ENCODE data around the gene ADNP. TPM values are rescaled to one million over a fixed set of nuclear protein-coding genes. Genes with fewer than 3 reads are reported as not detected.

The ADNP gene
- total RNA-seq, 1 donor from 2014 or later: 139 TPM

DNA sequence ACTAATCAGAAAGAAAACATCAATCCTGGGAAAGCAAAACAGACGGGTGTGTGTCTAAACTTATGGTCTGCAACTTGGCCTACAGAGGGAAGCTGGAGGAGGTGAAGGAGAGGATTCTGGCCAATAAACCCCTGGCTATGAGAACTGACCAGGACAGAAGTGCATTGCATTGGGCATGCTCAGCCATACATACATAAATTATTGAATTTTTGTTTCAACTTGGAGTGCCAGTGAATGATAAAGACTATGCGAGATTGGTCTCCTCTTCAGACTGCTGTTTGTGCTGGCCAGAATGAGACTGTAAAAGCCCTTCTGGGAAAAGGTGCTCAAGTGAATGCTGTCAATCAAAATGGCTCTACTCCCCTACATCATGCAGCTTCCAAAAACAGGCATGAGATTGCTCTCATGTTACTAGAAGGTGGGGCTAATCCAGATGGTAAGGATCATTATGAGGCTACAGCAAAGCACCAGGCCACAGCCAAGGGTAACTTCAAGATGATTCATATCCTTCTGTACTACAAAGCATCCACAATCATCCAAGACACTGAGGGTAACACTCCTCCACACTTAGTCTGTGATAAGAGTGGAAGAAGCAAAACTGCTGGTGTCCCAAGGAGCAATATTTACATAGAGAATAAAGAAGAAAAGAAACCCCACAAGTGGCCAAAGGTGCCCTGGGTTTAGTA is 17.4 kb downstream of the ADNP start:
- H3K27me3 Mint-ChIP-seq (ENCODE audit: unreplicated experiment): no peaks in the 10 kb centered on the region
- no peak overlapping the region for H3K4me3 Mint-ChIP-seq (ENCODE audit: unreplicated experiment)
- H3K9me3 Mint-ChIP-seq (ENCODE audit: unreplicated experiment): peaks cover 2% of the 10 kb centered on the region
- no peaks in the 10 kb centered on the region for H3K36me3 Mint-ChIP-seq (ENCODE audit: unreplicated experiment)
- DNase-seq: no peak
- H3K27ac Mint-ChIP-seq (ENCODE audit: unreplicated experiment): peak overlapping the region; percentile 59
- peaks cover 52% of the 10 kb centered on the region for H3K4me1 Mint-ChIP-seq (ENCODE audit: low read depth, unreplicated experiment)
- no peak for TF ChIP-seq CTCF (IDR thresholded peaks at IDR 0.05; ENCODE audit: partially characterized antibody, unreplicated experiment)

DNA sequence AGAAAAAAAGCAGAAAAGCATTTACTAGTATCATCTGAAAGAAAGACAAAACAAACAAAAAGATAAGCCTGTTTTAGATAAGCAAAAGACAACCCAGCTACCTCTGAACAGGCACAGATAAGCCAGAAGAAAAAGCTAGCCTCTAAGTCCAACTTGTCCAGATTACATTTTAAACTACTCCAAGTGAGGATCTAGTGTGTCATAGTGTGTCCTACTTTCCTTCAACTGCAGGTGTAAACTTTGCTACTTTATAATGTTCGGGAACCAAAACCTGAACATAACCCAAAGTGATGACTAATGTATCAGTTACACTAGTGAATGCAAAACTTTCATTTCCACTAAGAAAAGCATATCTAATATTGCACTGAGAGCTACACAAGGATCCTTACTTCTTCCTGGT is 19.5 kb downstream of the ADNP start:
- Mint-ChIP-seq H3K9me3 (ENCODE audit: unreplicated experiment) (peaks cover 2% of the 10 kb centered on the region), H3K36me3 (ENCODE audit: unreplicated experiment) (no peaks in the 10 kb centered on the region), H3K27me3 (ENCODE audit: unreplicated experiment) (no peaks in the 10 kb centered on the region), H3K27ac (ENCODE audit: unreplicated experiment) (no peak overlapping the region), H3K4me3 (ENCODE audit: unreplicated experiment) (no peak overlapping the region), H3K4me1 (ENCODE audit: low read depth, unreplicated experiment) (peaks cover 36% of the 10 kb centered on the region)
- no peak for TF ChIP-seq CTCF (IDR thresholded peaks at IDR 0.05; ENCODE audit: partially characterized antibody, unreplicated experiment)
- DNase-seq: no peak

- H3K27me3 Mint-ChIP-seq (ENCODE audit: unreplicated experiment): no peaks in the 10 kb centered on the region
- TF ChIP-seq CTCF (IDR thresholded peaks at IDR 0.05; ENCODE audit: partially characterized antibody, unreplicated experiment): no peak
- peaks cover 31% of the 10 kb centered on the region for H3K4me1 Mint-ChIP-seq (ENCODE audit: low read depth, unreplicated experiment)
- no peak overlapping the region for H3K4me3 Mint-ChIP-seq (ENCODE audit: unreplicated experiment)
- peaks cover 2% of the 10 kb centered on the region for H3K9me3 Mint-ChIP-seq (ENCODE audit: unreplicated experiment)
- H3K36me3 Mint-ChIP-seq (ENCODE audit: unreplicated experiment): no peaks in the 10 kb centered on the region
- DNase-seq: no peak
- no peak overlapping the region for H3K27ac Mint-ChIP-seq (ENCODE audit: unreplicated experiment)
Observed at GRCh38 chr20:50911030-50911429, 20.2 kb downstream of the ADNP start.

GRCh38 chr20:50909413-50909812 is 21.8 kb downstream of the ADNP start:
- TF ChIP-seq CTCF (IDR thresholded peaks at IDR 0.05; ENCODE audit: partially characterized antibody, unreplicated experiment): no peak
- Mint-ChIP-seq H3K4me3 (ENCODE audit: unreplicated experiment) (no peak overlapping the region), H3K27me3 (ENCODE audit: unreplicated experiment) (no peaks in the 10 kb centered on the region), H3K27ac (ENCODE audit: unreplicated experiment) (no peak overlapping the region), H3K9me3 (ENCODE audit: unreplicated experiment) (peaks cover 2% of the 10 kb centered on the region), H3K36me3 (ENCODE audit: unreplicated experiment) (no peaks in the 10 kb centered on the region), H3K4me1 (ENCODE audit: low read depth, unreplicated experiment) (peaks cover 20% of the 10 kb centered on the region)
- no peak for DNase-seq

DNA sequence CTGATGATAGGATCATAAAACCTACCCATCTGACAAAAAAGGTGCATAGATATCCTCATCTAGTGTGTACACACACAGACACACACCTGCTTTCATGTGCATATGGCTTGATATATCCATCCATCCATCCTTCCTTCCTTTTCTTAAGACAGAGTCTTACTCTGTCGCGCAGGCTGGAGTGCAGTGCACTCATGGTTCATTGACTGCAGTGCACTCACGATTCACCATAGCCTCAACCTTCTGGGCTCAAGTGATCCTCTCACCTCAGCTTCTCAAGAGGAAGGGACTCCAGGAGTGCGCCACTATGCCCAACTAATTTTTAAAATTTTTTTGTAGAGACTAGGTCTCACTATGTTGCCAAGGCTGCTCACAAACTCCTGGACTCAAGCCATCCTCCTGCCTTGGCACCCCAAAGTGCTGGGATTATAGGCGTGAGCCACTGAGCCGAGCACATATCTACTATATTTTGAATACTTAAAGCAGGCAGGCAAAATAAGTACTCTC is 27.1 kb downstream of the ADNP start:
- Mint-ChIP-seq H3K36me3 (ENCODE audit: unreplicated experiment) (no peaks in the 10 kb centered on the region), H3K4me1 (ENCODE audit: low read depth, unreplicated experiment) (no peaks in the 10 kb centered on the region), H3K9me3 (ENCODE audit: unreplicated experiment) (no peaks in the 10 kb centered on the region), H3K27ac (ENCODE audit: unreplicated experiment) (no peak overlapping the region), H3K4me3 (ENCODE audit: unreplicated experiment) (no peak overlapping the region), H3K27me3 (ENCODE audit: unreplicated experiment) (peaks cover 1% of the 10 kb centered on the region)
- no peak for TF ChIP-seq CTCF (IDR thresholded peaks at IDR 0.05; ENCODE audit: partially characterized antibody, unreplicated experiment)
- DNase-seq: no peak
